ENCODE results near the gene SLC16A12.

- TF ChIP-seq EP300 (IDR thresholded peaks at IDR 0.05) (no peak), POLR2AphosphoS5 (IDR thresholded peaks at IDR 0.05) (no peak), CTCF (IDR thresholded peaks at IDR 0.05) (no peak)
Observed at GRCh38 chr10:89382757-89383156, 152.6 kb downstream of the SLC16A12 start.
